Measurements from ENCODE around the gene VPS13D. TPM values are rescaled to one million over a fixed set of nuclear protein-coding genes. Genes with fewer than 3 reads are reported as not detected.
A peak's percentile ranks its signal among the peaks of the same experiment; 100 is the strongest.

VPS13D gene
- total RNA-seq, 2 donors from 2014 or later, result 54.3 to 56.0 TPM

GRCh38 chr1:12342401-12343003 lies 112.7 kb downstream of the VPS13D start:
- Histone ChIP-seq H3K27me3 (no peaks in the 10 kb centered on the region), H3K36me3 (no peaks in the 10 kb centered on the region), H3K4me1 (peaks cover 12% of the 10 kb centered on the region), H3K9ac (ENCODE audit: low read depth in 2 of 2, low read length in 2 of 2) (no peak overlapping the region), H3K27ac (no peak overlapping the region), H3K4me3 (no peak overlapping the region), H3K9me3 (no peaks in the 10 kb centered on the region)
- intact Hi-C loops (cut with DNase I), result no loop called here
- DNase-seq, result no peak
- TF ChIP-seq CTCF (IDR thresholded peaks at IDR 0.05), result no peak

- Histone ChIP-seq H3K27me3 (no peaks in the 10 kb centered on the region), H3K4me3 (no peak overlapping the region), H3K9ac (ENCODE audit: low read depth in 2 of 2, low read length in 2 of 2) (no peak overlapping the region), H3K27ac (no peak overlapping the region), H3K4me1 (peaks cover 12% of the 10 kb centered on the region), H3K36me3 (peaks cover 1% of the 10 kb centered on the region), H3K9me3 (no peaks in the 10 kb centered on the region)
- intact Hi-C loops (cut with DNase I), result no loop called here
- no peak for DNase-seq
- no peak for TF ChIP-seq CTCF (IDR thresholded peaks at IDR 0.05)
Observed at GRCh38 chr1:12343823-12344487, 114.1 kb downstream of the VPS13D start.

GRCh38 chr1:12344596-12345349 lies 114.9 kb downstream of the VPS13D start:
- H3K9me3 ChIP-seq, result no peaks in the 10 kb centered on the region
- intact Hi-C loops (cut with DNase I), result no loop called here
- peaks cover 6% of the 10 kb centered on the region for H3K4me1 ChIP-seq
- H3K27me3 ChIP-seq, result no peaks in the 10 kb centered on the region
- H3K36me3 ChIP-seq, result peaks cover 6% of the 10 kb centered on the region
- H3K27ac ChIP-seq, result peak overlapping the region; percentile 35
- no peak for TF ChIP-seq CTCF (IDR thresholded peaks at IDR 0.05)
- no peak overlapping the region for H3K4me3 ChIP-seq
- no peak for DNase-seq
- no peak overlapping the region for H3K9ac ChIP-seq (ENCODE audit: low read depth in 2 of 2, low read length in 2 of 2)

- Histone ChIP-seq H3K4me3 (no peak overlapping the region), H3K36me3 (peaks cover 6% of the 10 kb centered on the region), H3K4me1 (peaks cover 5% of the 10 kb centered on the region), H3K27me3 (no peaks in the 10 kb centered on the region), H3K9me3 (no peaks in the 10 kb centered on the region), H3K9ac (ENCODE audit: low read depth in 2 of 2, low read length in 2 of 2) (no peak overlapping the region), H3K27ac (peak overlapping the region; percentile 35)
- intact Hi-C loops (cut with DNase I), result no loop called here
- TF ChIP-seq CTCF (IDR thresholded peaks at IDR 0.05), result no peak
- peak; percentile 30 for DNase-seq
Observed at GRCh38 chr1:12345350-12346217, 115.8 kb downstream of the VPS13D start.

Data from colonic mucosa (tissue), 4 donors.